ENCODE measurements around the gene COL23A1. TPM values are rescaled to one million over a fixed set of nuclear protein-coding genes. Genes with fewer than 3 reads are reported as not detected.

COL23A1 gene
- total RNA-seq, 1 donor from 2014 or later: 2.0 TPM

GRCh38 chr5:178221853-178222252, 368.3 kb downstream of the COL23A1 start:
- DNase-seq: no peak
- Histone ChIP-seq H3K36me3 (peaks cover 65% of the 10 kb centered on the region), H3K4me3 (no peak overlapping the region), H3K27ac (no peak overlapping the region), H3K9me3 (no peaks in the 10 kb centered on the region), H3K4me1 (no peaks in the 10 kb centered on the region), H3K27me3 (no peaks in the 10 kb centered on the region)
- TF ChIP-seq, protein P1, sequence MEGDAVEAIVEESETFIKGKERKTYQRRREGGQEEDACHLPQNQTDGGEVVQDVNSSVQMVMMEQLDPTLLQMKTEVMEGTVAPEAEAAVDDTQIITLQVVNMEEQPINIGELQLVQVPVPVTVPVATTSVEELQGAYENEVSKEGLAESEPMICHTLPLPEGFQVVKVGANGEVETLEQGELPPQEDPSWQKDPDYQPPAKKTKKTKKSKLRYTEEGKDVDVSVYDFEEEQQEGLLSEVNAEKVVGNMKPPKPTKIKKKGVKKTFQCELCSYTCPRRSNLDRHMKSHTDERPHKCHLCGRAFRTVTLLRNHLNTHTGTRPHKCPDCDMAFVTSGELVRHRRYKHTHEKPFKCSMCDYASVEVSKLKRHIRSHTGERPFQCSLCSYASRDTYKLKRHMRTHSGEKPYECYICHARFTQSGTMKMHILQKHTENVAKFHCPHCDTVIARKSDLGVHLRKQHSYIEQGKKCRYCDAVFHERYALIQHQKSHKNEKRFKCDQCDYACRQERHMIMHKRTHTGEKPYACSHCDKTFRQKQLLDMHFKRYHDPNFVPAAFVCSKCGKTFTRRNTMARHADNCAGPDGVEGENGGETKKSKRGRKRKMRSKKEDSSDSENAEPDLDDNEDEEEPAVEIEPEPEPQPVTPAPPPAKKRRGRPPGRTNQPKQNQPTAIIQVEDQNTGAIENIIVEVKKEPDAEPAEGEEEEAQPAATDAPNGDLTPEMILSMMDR (IDR thresholded peaks at IDR 0.05): no peak
- no peak for ATAC-seq
- intact Hi-C loops (cut with DNase I): no loop called here

DNA sequence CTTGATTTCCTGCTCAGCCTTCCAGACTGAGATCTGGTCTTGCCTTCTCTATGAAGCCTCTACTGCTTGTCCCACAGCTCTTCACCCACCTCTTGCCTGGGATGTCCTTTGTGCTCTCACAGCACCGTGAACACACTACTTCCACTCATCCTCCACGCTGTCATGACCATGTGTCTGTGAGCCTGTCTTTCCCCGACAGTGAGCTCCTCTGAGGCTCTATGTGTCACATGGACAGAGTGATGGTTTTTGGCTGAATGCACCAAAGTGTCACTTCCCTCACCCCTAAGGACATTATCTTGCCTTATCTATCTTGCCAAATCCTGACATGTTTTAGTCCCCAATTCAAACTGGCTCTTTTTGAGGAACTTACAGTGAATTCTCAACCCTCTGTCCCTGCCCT, 368.9 kb downstream of the COL23A1 start:
- Histone ChIP-seq H3K36me3 (peaks cover 70% of the 10 kb centered on the region), H3K4me1 (no peaks in the 10 kb centered on the region), H3K4me3 (no peak overlapping the region), H3K9me3 (no peaks in the 10 kb centered on the region), H3K27me3 (no peaks in the 10 kb centered on the region), H3K27ac (no peak overlapping the region)
- ATAC-seq: peak; percentile 29
- TF ChIP-seq, protein P1 (IDR thresholded peaks at IDR 0.05): no peak
- no peak for DNase-seq
- intact Hi-C loops (cut with DNase I): no loop called here

GRCh38 chr5:178218827-178219226, 371.4 kb downstream of the COL23A1 start:
- H3K4me3 ChIP-seq: no peak overlapping the region
- DNase-seq (no peak), ATAC-seq (no peak)
- no peaks in the 10 kb centered on the region for H3K4me1 ChIP-seq
- no peaks in the 10 kb centered on the region for H3K9me3 ChIP-seq
- H3K36me3 ChIP-seq: peaks cover 78% of the 10 kb centered on the region
- intact Hi-C loops (cut with DNase I): no loop called here
- no peaks in the 10 kb centered on the region for H3K27me3 ChIP-seq
- H3K27ac ChIP-seq: no peak overlapping the region
- TF ChIP-seq, protein P1 (IDR thresholded peaks at IDR 0.05): no peak

GRCh38 chr5:178218237-178218776, 371.9 kb downstream of the COL23A1 start:
- DNase-seq: no peak
- no peaks in the 10 kb centered on the region for H3K4me1 ChIP-seq
- H3K27me3 ChIP-seq: no peaks in the 10 kb centered on the region
- intact Hi-C loops (cut with DNase I): no loop called here
- peaks cover 82% of the 10 kb centered on the region for H3K36me3 ChIP-seq
- TF ChIP-seq, protein P1 (IDR thresholded peaks at IDR 0.05): no peak
- ATAC-seq: no peak
- H3K9me3 ChIP-seq: no peaks in the 10 kb centered on the region
- H3K27ac ChIP-seq: no peak overlapping the region
- H3K4me3 ChIP-seq: no peak overlapping the region

- Histone ChIP-seq H3K36me3 (peaks cover 91% of the 10 kb centered on the region), H3K4me3 (no peak overlapping the region), H3K9me3 (no peaks in the 10 kb centered on the region), H3K27ac (no peak overlapping the region), H3K27me3 (no peaks in the 10 kb centered on the region), H3K4me1 (no peaks in the 10 kb centered on the region)
- intact Hi-C loops (cut with DNase I): no loop called here
- ATAC-seq (no peak), DNase-seq (no peak)
- TF ChIP-seq, protein P1 (IDR thresholded peaks at IDR 0.05): no peak
Observed at GRCh38 chr5:178216779-178217178, 373.4 kb downstream of the COL23A1 start.

DNA sequence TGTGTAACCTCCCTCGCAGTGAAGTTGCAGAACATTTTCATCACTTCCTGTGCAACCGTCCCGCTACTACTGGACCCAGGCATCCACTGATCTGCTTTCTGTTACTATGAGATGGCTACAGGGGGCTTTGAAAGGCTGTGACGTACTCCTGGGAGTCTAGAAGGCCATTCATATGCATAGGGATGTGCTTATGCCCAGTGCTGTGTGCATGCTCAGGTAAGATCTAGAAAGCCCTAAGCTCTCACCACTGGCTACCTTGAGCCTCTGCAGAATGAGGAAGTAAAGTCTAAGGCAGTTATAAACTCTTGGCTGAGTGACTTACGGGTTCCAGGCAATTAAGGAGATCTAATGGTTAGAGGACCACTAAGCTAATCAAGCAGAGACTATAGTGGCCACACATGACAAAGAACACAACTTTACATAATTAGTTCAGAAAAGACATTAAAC, 374.1 kb downstream of the COL23A1 start:
- Histone ChIP-seq H3K4me1 (no peaks in the 10 kb centered on the region), H3K27ac (no peak overlapping the region)

More for the DNA sequence above, 374.1 kb downstream of the COL23A1 start:
- Histone ChIP-seq H3K4me3 (no peak overlapping the region), H3K9me3 (no peaks in the 10 kb centered on the region), H3K36me3 (peaks cover 91% of the 10 kb centered on the region), H3K27me3 (no peaks in the 10 kb centered on the region)
- peak; percentile 14 for ATAC-seq
- TF ChIP-seq, protein P1 (IDR thresholded peaks at IDR 0.05): no peak
- intact Hi-C loops (cut with DNase I): no loop called here
- no peak for DNase-seq
